ENCODE data around the gene PTPRN2.

DNA sequence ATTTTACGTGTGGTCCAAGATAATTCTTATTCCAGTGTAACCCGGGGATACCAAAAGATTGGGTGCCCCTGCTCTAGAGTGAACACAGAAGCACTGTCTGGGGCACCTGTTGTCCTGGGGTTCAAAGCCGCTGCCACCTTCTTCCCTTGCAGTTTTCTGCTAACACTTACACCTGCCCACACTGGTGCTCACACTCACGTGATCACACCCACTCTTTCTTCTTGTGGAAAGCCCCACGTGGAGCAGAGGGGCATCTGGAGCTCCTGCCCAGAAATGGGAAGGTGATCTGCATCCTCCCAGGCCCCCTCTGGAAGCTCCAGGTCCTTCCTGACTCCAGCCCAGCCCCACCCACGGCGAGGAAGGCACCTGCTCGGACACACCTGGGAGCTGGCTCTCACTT is 42.9 kb downstream of the PTPRN2 start:
- TF ChIP-seq TCF7 (IDR thresholded peaks at IDR 0.05; ENCODE audit: borderline replicate concordance) (no peak), ELF1 (tag; IDR thresholded peaks at IDR 0.05) (no peak), ZNF124 (CRISPR knock-in tag; IDR thresholded peaks at IDR 0.05) (no peak)
- TF ChIP-seq, protein P1, sequence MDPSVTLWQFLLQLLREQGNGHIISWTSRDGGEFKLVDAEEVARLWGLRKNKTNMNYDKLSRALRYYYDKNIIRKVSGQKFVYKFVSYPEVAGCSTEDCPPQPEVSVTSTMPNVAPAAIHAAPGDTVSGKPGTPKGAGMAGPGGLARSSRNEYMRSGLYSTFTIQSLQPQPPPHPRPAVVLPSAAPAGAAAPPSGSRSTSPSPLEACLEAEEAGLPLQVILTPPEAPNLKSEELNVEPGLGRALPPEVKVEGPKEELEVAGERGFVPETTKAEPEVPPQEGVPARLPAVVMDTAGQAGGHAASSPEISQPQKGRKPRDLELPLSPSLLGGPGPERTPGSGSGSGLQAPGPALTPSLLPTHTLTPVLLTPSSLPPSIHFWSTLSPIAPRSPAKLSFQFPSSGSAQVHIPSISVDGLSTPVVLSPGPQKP (CRISPR knock-in tag; IDR thresholded peaks at IDR 0.05), result no peak
